Ammon's horn (tissue), 1 donor: ENCODE data around the gene ZNF385C.

Experiments
- DNase-seq: peaks from one replicate; pipeline ENCODE4 v3.0.0-alpha.2; 2016; ENCODE audit warnings: low spot score

ZNF385C gene

GRCh38 chr17:42077755-42078154 is 20.5 kb downstream of the ZNF385C start:
- no peak for DNase-seq

- no peak for DNase-seq
Measured at GRCh38 chr17:42076797-42077559, 21.3 kb downstream of the ZNF385C start.

GRCh38 chr17:42075789-42076188 is 22.5 kb downstream of the ZNF385C start:
- no peak for DNase-seq

- no peak for DNase-seq
Measured at GRCh38 chr17:42072323-42073187, 25.7 kb downstream of the ZNF385C start.

GRCh38 chr17:42071810-42072209 is 26.5 kb downstream of the ZNF385C start:
- DNase-seq, result no peak

- no peak for DNase-seq
Measured at GRCh38 chr17:42068979-42069378, 29.3 kb downstream of the ZNF385C start.

- DNase-seq, result peak; percentile 65
Measured at GRCh38 chr17:42067371-42068091, 30.7 kb downstream of the ZNF385C start.

- DNase-seq, result no peak
Measured at GRCh38 chr17:42065201-42065600, 33.1 kb downstream of the ZNF385C start.

- no peak for DNase-seq
Measured at GRCh38 chr17:42062681-42063080, 35.6 kb downstream of the ZNF385C start.

- DNase-seq, result no peak
Measured at GRCh38 chr17:42061646-42062487, 36.4 kb downstream of the ZNF385C start.

- DNase-seq, result no peak
Measured at GRCh38 chr17:42060231-42060630, 38.0 kb downstream of the ZNF385C start.

GRCh38 chr17:42059815-42060214 is 38.5 kb downstream of the ZNF385C start:
- DNase-seq, result no peak

- DNase-seq, result no peak
Measured at GRCh38 chr17:42058063-42058462, 40.2 kb downstream of the ZNF385C start.

- no peak for DNase-seq
Measured at GRCh38 chr17:42056635-42057034, 41.6 kb downstream of the ZNF385C start.

- no peak for DNase-seq
Measured at GRCh38 chr17:42055496-42055895, 42.8 kb downstream of the ZNF385C start.

- no peak for DNase-seq
Measured at GRCh38 chr17:42055027-42055426, 43.2 kb downstream of the ZNF385C start.

GRCh38 chr17:42053731-42054500 is 44.4 kb downstream of the ZNF385C start:
- no peak for DNase-seq

GRCh38 chr17:42052346-42052877 is 45.9 kb downstream of the ZNF385C start:
- no peak for DNase-seq

GRCh38 chr17:42051645-42052044 is 46.6 kb downstream of the ZNF385C start:
- DNase-seq, result no peak

- DNase-seq, result no peak
Measured at GRCh38 chr17:42051013-42051400, 47.3 kb downstream of the ZNF385C start.
